ENCODE data around the gene ZC3H4.

DNA sequence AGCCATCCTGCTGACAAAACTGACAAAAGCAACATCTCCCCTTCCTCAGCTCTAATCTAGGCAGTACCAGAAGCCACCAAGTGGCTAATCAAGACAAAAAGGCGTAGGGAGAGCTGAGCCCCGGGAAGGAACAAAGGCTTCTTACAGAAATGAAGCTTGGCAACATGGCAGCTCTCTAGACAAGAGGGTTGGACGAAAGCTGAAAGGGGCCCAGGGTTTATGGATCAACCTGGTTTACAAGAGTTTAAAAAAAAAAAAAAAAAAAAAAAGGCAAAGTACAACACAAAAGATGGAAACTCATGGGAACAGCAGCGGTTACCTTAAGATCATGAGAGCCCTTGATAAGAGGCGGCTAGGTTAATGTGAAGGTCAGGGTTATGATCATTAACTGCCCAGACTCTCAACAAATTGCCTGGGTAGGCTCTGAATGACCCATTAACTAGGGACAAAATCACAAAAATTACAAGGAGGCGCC, 14.0 kb downstream of the ZC3H4 start:
- no peak for TF ChIP-seq POLR2A (IDR thresholded peaks at IDR 0.05)
- TF ChIP-seq, protein P1, sequence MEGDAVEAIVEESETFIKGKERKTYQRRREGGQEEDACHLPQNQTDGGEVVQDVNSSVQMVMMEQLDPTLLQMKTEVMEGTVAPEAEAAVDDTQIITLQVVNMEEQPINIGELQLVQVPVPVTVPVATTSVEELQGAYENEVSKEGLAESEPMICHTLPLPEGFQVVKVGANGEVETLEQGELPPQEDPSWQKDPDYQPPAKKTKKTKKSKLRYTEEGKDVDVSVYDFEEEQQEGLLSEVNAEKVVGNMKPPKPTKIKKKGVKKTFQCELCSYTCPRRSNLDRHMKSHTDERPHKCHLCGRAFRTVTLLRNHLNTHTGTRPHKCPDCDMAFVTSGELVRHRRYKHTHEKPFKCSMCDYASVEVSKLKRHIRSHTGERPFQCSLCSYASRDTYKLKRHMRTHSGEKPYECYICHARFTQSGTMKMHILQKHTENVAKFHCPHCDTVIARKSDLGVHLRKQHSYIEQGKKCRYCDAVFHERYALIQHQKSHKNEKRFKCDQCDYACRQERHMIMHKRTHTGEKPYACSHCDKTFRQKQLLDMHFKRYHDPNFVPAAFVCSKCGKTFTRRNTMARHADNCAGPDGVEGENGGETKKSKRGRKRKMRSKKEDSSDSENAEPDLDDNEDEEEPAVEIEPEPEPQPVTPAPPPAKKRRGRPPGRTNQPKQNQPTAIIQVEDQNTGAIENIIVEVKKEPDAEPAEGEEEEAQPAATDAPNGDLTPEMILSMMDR (IDR thresholded peaks at IDR 0.05): no peak
- TF ChIP-seq POLR2AphosphoS5 (IDR thresholded peaks at IDR 0.05): no peak

Measured in sigmoid colon (tissue), 4 donors.